Testis (tissue), 2 donors: ENCODE data around the gene RHBDD1.

Experiments
- CTCF ChIP-seq, 3 experiments: fragments of 450-650 bp in 2 of 3; fragments of 200-600 bp in 1 of 3; sonication (generic) in 1 of 3; IDR thresholded peaks; one replicate each; pipeline ENCODE4 v1.5.1; 2016 to 2019; ENCODE audit warnings: antibody characterized with exemption in 3 of 3, mild to moderate bottlenecking in 2 of 3, moderate library complexity in 1 of 3
- POLR2A ChIP-seq: fragments of 450-650 bp; IDR thresholded peaks from one replicate; pipeline ENCODE4 v1.6.1; 2017; ENCODE audit warnings: antibody characterized with exemption, mild to moderate bottlenecking, moderate library complexity

GRCh38 chr2:226875438-226876225 is 39.8 kb downstream of the RHBDD1 start:
- no peak for TF ChIP-seq CTCF (IDR thresholded peaks at IDR 0.05)
- no peak for TF ChIP-seq POLR2A
